ENCODE results near the gene LSS. TPM values are rescaled to one million over a fixed set of nuclear protein-coding genes. Genes with fewer than 3 reads are reported as not detected.

LSS gene
- total RNA-seq, 1 experiment from 2014 or later: 45.7 TPM

DNA sequence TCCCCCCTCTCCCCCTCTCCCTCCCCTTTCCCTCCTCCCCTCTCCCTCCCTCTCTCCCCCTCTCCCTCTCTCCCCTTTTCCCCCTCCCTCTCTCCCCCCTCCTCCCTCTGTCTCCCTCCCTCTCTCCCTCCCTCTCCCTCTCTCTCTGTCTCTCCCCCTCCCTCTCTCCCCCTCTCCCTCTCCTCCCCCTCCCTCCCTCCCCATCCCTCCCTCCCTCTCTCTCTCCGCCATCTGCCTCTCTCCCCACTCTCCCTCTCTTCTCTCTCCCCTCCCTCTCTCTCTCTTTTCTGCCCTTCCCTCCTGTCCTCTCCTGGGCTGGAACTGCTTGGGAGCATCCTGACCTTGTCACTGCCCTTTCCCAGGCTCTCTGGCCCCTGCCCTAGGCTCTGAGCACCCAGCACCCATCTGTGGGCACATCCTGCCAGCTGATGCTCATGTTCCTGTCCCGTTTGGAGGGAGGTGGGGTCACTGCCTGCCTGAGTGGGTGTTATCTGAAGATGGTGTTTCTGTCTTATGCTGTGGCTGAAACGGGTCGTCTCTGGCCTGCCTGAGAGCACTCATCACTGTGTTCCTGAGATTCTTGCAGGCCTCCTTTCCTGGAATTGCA is 84.0 kb downstream of the LSS start:
- TF ChIP-seq, protein P1, sequence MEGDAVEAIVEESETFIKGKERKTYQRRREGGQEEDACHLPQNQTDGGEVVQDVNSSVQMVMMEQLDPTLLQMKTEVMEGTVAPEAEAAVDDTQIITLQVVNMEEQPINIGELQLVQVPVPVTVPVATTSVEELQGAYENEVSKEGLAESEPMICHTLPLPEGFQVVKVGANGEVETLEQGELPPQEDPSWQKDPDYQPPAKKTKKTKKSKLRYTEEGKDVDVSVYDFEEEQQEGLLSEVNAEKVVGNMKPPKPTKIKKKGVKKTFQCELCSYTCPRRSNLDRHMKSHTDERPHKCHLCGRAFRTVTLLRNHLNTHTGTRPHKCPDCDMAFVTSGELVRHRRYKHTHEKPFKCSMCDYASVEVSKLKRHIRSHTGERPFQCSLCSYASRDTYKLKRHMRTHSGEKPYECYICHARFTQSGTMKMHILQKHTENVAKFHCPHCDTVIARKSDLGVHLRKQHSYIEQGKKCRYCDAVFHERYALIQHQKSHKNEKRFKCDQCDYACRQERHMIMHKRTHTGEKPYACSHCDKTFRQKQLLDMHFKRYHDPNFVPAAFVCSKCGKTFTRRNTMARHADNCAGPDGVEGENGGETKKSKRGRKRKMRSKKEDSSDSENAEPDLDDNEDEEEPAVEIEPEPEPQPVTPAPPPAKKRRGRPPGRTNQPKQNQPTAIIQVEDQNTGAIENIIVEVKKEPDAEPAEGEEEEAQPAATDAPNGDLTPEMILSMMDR (conservative IDR thresholded peaks at IDR 0.05; ENCODE audit: low read depth, low read length): no peak
- no peak for TF ChIP-seq EZH2 (IDR thresholded peaks at IDR 0.05; ENCODE audit: low read length, unreplicated experiment)
- TF ChIP-seq EZH2phosphoT487 (IDR thresholded peaks at IDR 0.05; ENCODE audit: borderline replicate concordance, low read length): no peak
- Histone ChIP-seq H3K4me3 (ENCODE audit: low read length) (no peak overlapping the region), H3K79me2 (ENCODE audit: low read length) (no peaks in the 10 kb centered on the region), H3K9me2 (replicated peaks; ENCODE audit: low read length) (no peaks in the 10 kb centered on the region), H4K20me1 (ENCODE audit: low read length) (no peaks in the 10 kb centered on the region), H3K4me2 (ENCODE audit: low read length) (no peak overlapping the region), H3K27me3 (ENCODE audit: low read length) (no peaks in the 10 kb centered on the region), H3K36me3 (ENCODE audit: low read depth, low read length) (no peaks in the 10 kb centered on the region), H3K27ac (ENCODE audit: low read length) (no peak overlapping the region), H2AFZ (ENCODE audit: low read length) (no peak overlapping the region), H3F3A (ENCODE audit: low read length, unreplicated experiment) (peaks cover 7% of the 10 kb centered on the region), H3K9me3 (ENCODE audit: low read length) (no peaks in the 10 kb centered on the region), H3K4me1 (ENCODE audit: insufficient read depth, low read length) (peaks cover 5% of the 10 kb centered on the region; the same call in 1 of the 2 replicates), H3K9ac (ENCODE audit: low read length) (no peak overlapping the region)
- BruUV-seq (replicated peaks): no TSS peak
- ChIA-PET CTCF (interaction anchor here (2.1 kb wide), 1 partner anchor 171 kb away, joined by 22 read pairs; no protein-coding TSS in a partner anchor), POLR2A (ENCODE audit: unreplicated experiment) (no interaction called here)
- intact Hi-C loops (cut with micrococcal nuclease): loop anchor here (5.0 kb wide), 3 partner anchors 143 to 178 kb away; partner anchors contain the start of genes C21orf58, MCM3AP, PCNT and YBEY
- DNase-seq (no peak), ATAC-seq (no peak)

DNA sequence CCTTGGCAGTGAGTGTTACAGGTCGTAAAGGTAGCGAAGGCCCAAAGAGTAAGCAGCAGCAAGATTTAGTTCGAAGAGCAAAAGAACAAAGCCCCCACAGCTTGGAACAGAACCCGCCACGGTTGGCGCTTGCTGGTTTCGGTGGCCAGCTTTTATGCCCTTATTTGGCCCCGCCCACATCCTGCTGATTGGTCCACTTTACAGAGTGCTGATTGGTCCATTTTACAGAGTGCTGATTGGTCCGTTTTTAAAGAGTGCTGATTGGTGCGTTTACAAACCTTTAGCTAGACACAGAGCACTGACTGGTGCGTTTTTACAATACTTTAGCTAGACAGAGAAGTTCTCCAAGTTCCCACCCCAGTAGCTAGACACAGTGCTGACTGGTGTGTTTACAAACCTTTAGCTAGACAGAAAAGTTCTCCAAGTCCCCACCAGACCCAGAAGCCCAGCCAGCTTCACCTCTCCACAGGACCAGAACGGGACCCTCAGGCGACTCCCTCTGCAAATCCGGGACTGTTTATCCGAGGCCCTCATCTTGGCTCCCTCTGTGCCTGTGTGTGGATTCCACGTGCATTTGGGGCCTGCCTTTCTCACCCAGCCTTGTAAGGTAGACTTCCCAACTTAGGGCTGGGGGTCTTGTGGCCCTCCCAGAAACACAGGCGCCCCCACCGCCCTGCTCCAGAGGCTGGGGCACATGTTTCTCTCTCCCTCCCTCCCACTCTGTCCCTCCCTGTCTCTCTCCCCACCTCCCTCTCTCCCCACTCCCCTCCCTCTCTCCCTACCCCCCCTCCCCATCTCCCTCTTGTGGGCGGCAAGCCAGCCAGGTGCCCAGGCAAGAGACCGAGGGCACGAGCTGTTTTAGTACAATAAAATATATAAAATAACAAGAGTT is 85.7 kb downstream of the LSS start:
- Histone ChIP-seq H3K9ac (ENCODE audit: low read length) (no peak overlapping the region), H3F3A (ENCODE audit: low read length, unreplicated experiment) (peaks cover 7% of the 10 kb centered on the region), H3K36me3 (ENCODE audit: low read depth, low read length) (no peaks in the 10 kb centered on the region), H3K4me3 (ENCODE audit: low read length) (no peak overlapping the region), H2AFZ (ENCODE audit: low read length) (no peak overlapping the region), H3K79me2 (ENCODE audit: low read length) (no peaks in the 10 kb centered on the region), H3K27ac (ENCODE audit: low read length) (no peak overlapping the region), H4K20me1 (ENCODE audit: low read length) (no peaks in the 10 kb centered on the region), H3K27me3 (ENCODE audit: low read length) (no peaks in the 10 kb centered on the region), H3K4me1 (ENCODE audit: insufficient read depth, low read length) (peaks cover 5% of the 10 kb centered on the region; the same call in 1 of the 2 replicates), H3K9me2 (replicated peaks; ENCODE audit: low read length) (no peaks in the 10 kb centered on the region), H3K4me2 (ENCODE audit: low read length) (no peak overlapping the region), H3K9me3 (ENCODE audit: low read length) (no peaks in the 10 kb centered on the region)
- ChIA-PET CTCF (interaction anchor here (0.6 to 2.1 kb wide), 13 partner anchors 10 to 183 kb away, joined by 3 to 22 read pairs (median 3); partner anchors contain the start of genes C21orf58, LSS and YBEY), POLR2A (ENCODE audit: unreplicated experiment) (interaction anchor here (0.6 kb wide), 1 partner anchor 33 kb away, joined by 4 read pairs; no protein-coding TSS in a partner anchor)
- ATAC-seq: no peak
- intact Hi-C loops (cut with micrococcal nuclease): loop anchor here (2.0 to 5.0 kb wide), 3 partner anchors 84 to 179 kb away; partner anchors contain the start of genes C21orf58 and PCNT
- no peak for TF ChIP-seq EZH2 (IDR thresholded peaks at IDR 0.05; ENCODE audit: low read length, unreplicated experiment)
- no peak for TF ChIP-seq EZH2phosphoT487 (IDR thresholded peaks at IDR 0.05; ENCODE audit: borderline replicate concordance, low read length)
- TF ChIP-seq, protein P1 (conservative IDR thresholded peaks at IDR 0.05; ENCODE audit: low read depth, low read length): no peak
- BruUV-seq (replicated peaks): no TSS peak
- DNase-seq: no peak
